Measurements from ENCODE around the gene TMEM11.

TMEM11 gene

DNA sequence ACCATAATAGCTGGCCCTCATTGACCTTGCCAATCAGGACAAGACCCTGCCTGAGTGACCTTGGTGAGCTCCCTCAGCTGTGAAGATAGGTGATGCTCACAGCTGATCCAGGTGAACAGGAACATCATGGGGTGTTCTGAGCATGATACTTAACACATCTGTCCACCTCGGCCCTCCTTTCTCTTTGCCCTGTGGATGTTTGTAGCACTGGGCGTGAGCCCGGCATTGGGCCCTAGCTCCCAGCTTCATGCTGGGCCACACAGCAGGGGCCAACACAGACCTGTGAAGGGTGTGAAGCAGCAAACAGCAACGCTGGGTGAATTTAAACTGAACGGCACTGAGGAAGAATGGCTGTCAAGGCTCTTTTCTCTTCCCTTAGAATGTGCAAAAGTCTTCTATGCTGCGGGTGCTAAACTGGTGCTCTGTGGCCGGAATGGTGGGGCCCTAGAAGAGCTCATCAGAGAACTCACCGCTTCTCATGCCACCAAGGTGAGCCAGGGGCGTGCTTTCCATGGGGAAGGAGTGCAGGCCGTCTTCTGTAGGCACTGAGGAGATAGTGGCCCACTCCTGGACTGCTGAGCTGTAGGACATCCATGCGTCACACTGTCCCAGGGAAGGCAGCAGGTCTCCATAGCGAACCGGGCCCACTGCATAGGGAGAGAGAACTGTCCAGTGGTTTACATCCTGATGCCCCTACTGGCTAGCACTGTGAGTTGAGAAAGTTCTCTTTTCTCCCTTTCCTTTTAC is 35.9 kb downstream of the TMEM11 start:
- no peak for DNase-seq

DNA sequence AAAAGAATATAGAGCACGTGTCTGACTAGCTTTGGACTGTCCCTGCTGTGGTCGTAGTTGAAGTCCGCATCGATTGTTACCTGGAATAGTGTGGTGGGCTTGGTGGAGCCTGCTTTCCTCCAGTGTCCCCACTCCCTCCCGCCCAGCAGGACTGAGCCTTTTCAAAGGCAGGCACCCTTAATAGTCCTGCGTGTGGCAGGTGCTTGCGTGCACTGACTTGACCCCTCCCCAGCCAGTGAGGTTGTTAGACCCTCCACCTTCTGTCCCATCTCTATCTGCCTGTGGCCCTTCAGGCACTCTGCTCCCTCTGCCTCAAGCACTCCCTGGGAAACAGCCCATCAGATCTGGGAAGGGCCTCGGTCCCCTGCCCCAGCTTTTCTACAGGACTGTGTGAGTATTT is 36.6 kb downstream of the TMEM11 start:
- DNase-seq: no peak

DNA sequence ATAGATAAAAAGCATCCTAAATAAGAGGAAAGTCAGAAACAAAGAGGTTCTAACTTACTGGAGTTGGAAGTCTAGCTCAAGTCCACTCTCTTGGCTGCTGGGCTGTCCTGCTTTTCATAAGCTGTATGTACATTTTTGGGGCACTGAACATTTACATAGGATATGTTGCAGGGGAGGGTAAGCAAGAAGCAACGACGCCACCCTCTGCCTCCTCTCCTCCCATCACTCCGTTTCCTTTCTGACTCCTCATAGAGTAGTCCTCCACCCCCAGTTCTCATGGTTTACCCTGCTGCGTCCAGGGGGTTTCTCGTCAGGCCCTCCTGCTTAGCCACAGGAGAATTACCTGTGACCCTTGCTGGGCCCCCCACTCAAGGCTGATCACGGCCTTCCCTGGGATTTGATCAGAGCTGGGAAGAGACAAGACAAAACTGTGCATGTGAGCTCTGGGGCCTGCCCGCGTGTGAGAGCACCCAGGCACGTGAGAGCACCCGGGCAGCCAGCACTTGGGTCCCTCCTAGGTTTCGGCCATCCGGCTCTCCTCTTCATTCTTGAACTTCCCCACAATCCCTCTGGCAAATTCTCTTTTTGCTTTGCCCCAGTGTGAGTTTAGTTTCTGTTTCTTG is 37.1 kb downstream of the TMEM11 start:
- no peak for DNase-seq

DNA sequence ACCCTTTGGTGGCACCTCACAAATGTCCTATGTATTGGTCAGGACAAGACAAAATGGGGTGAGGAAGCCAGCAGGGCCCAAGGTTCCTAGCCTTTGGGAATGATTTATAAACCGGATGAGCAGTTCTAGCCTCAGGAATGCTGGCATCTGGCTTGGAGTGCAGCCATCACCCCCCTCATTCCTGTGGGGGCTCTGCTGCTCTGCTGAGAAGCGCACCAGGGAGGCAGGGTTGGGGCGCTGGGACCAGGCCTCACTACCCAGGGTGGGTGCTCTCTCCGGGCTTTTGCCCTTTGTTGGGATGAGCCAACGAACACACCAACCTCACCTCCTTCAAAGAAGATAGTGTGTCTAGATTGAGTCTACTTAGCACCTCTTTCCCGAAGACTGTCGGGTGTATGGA is 39.2 kb downstream of the TMEM11 start:
- DNase-seq: no peak

DNA sequence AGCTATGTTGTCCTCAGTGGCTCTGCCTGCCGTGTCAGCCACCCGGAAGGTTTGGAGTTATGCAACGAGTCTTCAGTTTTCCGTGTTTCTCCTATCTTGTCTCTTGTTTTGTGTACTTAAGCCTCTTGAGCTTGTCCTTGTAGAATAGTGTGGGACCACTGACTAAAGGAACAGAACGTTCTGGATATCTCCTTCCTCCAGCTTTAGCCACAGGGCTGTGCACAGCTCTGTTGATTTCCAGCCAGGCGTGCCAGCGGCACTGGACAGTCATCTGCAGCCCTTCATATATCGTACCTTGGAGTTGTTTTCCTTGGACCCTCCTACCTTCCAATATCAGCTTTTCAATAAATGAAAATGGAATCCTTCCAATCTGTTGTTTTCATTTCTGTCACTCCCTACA is 39.8 kb downstream of the TMEM11 start:
- no peak for DNase-seq

DNA sequence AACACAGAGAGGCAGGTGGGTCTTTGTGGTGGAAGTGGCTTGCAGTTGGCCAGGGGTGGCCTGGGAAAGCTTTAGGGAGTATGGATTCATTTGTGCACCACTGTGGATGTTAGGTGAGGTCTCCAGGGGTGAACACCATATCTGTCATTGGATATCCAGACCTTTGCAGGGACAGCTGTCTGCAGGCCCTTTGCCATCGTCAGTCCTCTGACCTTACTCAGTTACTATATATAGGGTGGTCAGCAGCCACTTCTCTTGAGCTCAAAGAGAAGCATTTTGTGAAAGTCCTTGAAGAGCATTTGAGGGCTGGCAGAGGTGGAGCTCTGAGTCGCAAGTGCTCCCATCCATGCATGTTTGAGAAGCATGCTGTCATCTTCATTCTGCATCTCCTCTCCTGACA is 40.4 kb downstream of the TMEM11 start:
- DNase-seq: no peak

DNA sequence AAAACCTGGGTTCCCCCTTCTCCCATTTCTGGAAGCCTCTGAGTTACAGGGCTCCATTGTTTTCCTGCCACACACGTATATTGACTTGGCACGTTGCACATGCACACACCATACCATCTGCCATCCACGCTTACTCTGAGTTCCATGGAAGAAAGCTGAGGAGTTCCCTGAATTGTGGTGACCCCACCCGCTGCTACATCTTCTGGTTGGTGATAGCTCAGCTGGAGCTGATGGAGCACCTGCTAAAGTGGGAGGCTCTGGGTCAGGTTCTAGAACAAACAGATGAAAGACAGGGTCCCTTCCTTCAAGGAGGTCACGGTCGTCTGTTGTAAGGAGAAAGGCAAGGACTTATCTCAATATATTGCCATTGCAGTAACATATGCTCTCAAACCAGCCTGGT is 41.1 kb downstream of the TMEM11 start:
- no peak for DNase-seq

DNA sequence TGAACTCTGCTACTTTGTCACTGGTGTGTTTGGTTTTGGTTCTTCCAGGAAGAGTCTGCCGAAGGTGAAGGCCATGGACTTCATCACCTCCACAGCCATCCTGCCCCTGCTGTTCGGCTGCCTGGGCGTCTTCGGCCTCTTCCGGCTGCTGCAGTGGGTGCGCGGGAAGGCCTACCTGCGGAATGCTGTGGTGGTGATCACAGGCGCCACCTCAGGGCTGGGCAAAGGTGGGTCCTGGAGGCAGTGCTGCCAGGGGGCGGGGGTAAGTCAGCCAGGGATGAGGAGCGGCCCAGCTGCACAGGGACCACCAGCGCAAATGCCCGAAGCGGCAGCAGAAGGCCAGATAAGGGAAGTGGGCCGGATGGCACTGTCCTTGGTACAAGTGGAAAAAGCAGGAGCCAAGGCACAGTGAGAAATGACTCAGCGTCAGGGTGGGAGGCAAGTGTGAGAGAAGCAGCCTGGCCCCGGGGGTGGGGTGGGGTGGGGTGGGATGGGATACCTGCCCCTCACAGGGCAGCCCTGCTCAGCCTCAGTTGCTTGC is 41.9 kb downstream of the TMEM11 start:
- DNase-seq: no peak

DNA sequence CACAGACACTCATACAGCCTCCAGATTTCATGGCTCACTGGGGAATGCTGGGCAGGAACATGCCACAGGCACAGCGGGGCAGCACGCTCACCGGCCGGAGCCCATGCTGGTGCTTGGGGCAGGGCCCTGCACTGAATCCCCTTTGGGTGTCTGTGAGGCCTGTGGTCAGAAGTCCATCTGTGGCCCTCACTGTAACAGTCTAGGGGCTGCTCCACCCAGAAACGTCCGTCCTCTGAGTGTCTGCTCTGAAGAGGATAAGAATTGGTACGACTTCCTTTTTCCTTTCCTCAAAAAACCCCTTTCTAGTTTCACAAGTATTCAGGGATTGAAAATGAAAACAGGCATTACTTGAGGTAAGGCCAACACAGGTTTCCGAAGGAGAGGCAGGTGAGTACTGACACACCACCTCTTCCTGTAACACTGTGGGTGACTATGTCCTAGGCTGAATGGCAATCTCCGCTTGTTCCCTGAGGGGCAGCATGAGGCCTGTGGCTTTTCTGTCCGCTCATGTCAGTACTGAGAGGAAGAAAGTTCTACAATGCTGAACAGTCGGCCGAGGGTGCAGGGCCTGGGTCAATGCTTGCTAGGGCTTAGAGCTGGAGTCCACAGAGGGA is 42.5 kb downstream of the TMEM11 start:
- DNase-seq: no peak

DNA sequence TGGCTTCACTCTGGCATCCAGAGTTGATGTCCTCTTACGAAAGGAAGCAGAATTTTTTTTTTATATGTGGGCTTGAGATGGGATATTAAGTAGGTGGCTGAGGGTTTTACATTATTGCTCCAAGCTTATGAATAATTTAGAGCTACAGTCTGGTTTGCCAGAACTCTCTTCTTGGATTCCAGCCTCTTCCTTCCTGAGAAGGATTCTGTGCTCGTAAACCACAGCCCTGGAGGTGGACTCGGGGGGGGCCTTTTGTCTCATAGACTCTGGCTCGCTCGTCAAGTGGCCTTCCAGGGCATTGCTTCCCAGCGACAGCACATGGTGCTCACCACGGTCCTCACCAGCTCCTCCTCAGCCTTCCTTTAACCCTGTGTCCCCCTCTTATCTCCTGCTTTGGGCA is 43.2 kb downstream of the TMEM11 start:
- DNase-seq: no peak

DNA sequence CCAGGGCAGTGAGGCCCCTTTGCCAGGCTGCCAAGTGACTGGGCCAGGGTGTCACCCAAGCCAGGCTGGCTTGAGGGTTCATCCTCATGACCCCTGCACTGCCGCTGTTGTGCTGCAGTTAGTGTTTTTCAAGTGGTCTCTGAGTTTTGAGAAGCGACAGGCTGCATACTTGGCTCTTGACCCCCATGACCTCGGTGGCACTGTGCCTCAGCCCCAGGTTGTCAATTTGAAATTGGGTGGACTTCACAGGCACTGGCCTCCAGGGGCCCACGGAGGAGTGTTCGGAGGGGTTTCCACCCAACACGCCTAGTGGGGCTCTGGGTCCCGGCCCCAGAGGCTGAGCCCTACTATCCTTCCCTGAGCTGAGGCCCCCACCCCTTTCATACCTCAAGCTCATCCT is 44.5 kb downstream of the TMEM11 start:
- no peak for DNase-seq

DNA sequence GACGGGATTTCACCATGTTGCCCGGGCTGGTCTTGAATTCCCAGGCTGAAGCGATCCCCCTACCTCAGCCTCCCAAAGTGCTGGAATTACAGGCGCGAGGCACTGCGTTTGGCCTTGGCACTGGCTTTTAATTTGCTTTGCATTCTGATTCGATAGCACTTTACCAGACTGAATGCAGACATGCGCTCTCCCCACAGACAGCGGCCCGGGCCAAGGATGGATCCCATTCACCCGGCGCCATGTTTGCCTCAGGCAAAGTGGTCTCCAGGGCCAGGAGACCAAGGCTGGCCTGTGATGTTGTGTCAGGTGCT is 45.5 kb downstream of the TMEM11 start:
- no peak for DNase-seq

DNA sequence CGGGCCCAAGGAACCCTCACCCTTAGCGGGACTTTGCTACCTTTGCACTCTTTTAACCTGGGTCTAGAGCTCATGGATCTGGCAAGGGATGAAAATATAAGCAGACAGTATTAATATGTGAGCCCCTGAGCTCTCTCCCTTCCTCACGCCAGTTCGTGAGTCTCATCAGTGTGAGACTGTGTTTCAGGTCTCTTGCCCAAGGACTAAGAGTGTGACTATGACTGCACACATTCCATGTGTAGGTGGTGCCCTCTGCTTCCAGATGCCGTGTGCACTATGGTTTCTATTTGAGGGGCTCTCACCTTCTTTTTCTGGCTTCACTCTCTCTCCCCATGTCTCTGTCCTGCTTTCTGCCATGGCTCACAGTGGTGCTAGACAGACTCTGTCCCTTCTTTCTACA is 46.7 kb downstream of the TMEM11 start:
- DNase-seq: no peak

DNA sequence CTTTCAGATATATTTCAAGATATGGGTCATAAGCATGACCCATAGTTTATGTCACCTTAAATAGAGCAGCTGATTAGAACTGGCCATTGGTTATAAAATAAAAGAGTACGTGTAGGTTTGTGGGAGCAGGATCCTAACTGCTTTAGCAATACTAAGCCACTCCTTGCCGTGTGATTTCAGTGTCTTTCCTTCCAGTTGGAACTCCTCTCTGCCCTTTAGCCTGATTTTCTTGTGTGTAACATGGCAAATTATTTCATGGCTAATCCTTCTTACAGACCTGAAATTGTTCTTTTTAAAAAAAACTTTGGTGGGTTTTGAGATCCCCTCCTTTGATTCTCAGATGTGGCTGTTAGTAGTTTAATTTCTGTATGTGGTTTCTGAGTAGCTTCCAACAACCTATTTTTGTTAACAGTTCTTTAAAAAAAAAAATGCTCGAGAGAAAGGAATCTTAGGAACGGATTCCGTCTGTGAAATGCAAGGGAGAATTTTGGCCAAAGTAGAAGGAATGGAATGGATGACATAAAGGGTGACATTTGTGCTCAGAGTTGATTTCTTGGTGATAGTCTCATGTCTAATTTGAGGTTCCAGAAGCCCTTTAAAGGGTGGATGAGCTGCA is 47.3 kb downstream of the TMEM11 start:
- no peak for DNase-seq

DNA sequence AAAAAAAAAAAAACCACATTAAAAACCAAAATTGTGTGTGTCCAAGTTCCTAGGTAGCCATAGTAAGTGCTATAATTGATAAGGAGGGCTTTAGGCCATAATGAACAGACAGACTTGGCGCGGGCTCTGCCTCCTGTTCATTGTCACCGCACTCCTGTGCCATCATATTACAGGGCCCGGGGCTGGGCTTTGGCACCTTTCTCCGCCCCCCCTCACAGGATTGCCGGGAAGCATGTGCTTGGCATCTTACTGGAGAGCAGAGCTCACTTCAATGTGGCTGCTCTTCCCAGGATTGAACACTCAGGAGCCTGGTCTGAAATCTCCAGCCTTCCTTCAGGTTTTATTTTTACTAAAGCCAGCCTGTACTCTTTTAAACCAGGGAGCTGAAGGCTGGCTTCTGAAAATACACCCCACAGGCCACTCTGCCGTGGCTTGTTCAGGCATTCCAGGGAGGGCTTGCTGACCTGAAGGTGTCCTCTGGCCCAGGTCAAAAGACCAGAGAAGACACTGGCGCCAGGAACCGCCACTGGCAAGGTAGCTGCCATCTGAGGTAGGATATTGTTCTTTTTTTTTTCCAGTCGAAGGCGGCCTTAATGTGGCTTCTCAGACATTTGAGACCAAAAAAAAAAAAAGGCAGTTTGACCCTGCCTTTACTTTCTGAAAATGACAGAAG is 47.9 kb downstream of the TMEM11 start:
- DNase-seq: no peak

DNA sequence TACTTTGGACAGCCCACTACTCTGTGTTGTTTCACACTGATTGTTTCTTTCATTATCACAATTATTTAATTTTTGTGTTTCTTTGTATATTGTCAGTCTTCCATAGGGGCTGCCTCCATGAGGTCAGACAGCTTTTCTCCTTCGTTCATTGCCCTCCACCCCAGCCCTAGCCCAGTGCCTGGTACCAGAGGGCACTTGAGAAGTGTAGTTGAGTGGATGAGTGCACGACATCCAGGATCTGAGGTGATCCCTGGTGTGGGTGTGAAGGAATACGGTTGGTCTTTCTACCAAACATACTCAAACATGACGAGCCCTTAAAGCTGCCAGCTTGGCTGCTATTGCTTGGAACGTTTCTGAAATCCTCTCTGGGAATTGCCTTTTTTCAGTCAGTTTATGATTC is 49.3 kb downstream of the TMEM11 start:
- no peak for DNase-seq

DNA sequence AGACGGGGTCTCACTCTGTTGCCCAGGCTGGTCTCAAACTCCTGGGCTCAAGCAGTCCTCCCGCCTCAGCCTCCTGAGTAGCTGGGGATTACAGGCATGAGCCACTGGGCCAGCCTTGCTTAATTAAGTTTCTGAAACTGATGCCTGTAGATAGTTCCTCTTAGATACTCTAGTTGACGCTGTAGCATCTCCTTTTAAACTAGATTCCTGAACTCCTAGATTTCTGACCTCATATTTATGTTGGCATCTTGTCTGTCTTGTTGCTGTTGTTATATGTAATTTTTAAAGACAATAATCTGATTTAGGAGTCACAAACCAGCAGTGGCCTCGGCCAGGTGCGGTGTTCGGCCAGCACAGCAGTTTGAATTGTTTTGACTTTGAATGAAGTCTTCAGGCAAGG is 49.7 kb downstream of the TMEM11 start:
- no peak for DNase-seq

DNA sequence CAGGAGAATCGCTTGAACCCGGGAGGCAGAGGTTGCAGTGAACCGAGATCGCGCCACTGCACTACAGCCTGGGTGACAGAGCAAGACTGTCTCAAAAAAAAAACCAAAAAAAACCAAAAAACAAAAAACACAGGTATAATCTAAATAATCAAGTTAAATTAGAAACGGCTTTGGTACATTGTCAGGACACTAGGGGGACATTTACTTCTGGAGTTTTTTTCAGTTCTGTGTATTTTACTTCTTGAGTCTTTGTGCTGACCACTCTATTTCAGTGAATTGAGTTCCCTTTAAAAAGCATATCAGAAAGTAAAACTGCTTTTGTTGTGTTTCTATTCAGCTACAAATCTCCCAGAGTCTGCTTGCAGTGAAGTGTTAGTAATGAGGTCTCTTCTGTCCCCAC is 50.9 kb downstream of the TMEM11 start:
- DNase-seq: no peak

DNA sequence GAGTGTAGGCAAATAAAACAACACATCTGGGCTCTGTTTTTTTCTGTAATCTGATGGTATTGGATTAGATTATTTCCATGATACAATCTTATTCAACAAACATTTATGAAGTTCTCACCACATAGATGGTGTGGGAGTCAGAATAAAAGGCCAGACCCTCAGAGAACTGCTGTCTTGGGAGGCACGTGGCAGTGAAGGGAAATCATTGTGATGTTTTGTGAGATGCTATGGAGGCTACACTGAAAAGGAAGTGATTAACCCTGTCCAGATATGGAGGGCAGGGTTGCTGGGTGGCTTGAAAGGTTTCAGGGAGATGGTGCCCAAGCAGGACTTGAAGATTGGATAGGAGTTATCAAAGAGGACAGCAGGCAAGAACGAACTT is 51.6 kb downstream of the TMEM11 start:
- DNase-seq: no peak

DNA sequence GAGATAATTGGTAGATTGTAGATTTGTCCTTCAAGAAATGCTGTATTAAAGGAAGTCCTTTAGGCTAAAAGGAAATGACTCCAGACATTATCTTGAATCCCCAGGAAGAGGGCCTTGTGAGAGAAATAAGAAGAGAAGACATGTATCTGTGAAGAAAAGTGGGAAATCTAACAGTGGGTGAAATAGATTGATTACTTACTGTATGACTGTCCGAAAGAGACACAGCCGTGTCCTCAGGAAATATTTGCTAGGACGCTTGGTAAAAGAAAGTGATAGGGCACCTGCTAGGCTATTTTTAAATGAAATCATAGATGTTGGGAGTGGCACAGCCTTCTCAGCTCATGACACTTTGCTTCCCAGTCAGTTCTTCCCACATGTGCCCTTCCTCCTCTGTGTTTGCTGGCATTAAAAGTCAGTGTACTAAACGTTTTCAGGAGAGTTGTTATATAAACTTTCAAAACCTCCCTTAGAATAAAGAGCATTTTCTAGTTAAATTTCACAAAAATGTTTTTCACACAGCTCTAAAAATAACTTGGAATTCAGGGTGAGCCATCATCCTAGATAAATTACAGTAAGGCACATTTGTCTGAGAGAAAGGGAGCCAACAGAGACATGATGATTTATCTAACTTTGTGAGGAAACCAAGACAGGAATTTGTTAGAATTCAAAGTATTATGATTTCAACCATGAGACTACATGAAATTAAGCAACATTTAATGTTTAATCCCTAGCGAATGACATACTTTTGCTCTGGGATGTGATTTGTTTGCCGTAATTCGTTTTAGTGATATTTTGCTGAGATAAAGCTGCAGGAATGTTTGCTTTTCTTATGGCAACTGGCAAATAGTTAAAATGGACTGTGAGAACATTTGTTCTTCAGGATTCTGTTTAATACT is 52.2 kb downstream of the TMEM11 start:
- no peak for DNase-seq

DNA sequence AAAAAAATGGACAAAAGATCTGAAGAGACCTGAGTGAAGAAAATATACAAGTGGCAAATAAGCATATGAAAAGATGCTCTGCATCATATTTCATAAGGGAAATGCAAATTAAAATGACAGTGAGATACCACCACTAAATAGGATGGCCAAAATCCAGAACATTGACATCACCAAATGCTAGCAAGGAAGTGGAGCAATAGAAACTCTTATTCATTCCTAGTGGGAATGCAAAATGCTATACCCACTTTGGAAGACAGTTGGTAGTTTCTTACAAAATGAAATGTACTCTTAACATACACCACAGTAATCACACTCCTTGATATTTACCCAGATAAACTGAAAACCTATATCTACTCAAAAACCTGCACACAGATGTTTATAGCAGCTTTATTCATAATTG is 53.6 kb downstream of the TMEM11 start:
- no peak for DNase-seq

DNA sequence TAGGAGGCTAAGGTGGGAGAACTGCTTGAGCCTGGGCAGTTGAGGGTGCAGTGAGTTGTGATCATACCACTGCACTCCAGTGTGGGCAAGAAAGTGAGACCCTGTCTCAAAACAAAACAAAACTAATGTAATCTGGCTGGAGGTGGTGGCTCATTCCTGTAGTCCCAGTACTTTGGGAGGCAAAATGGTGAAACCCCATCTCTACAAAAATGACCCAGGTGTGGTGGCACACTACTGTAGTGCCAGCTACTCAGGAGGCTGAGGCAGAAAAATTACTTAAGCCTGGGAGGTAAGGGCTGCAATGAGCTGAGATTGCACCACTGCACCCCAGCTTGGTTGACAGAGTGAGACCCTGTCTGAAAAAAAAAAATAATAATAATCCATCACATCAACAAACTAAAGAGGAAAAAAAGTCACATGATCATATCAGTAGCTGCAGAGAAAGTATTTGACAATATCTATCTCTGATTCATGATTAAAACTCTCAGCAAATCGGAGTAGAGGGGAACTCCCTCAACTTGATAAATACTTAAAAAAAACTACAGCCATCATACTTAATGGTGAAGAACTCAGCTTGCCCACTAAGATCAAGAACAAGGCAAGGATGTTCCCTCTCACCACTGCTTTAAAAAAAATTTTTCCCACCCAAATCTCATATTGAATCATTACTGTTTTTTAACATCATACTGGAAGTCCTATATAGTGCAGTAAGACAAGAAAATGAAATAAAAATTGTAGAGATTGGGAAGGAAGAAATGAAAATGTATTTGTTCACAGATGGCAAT is 56.2 kb downstream of the TMEM11 start:
- DNase-seq: no peak
